Type B pancreatic cell (in vitro differentiated cells): Measurements from ENCODE around the gene GRIP1. TPM values are rescaled to one million over a fixed set of nuclear protein-coding genes. Genes with fewer than 3 reads are reported as not detected.

ENCODE experiments used
- DNase-seq: peaks from one replicate; pipeline ENCODE4 v3.0.0; 2021; ENCODE audit warnings: mixed read lengths; ENCODE audit not compliant: unreplicated experiment; ENCODE audit errors: extremely low spot score
- H3K27ac Mint-ChIP-seq: 2 replicates; pipeline ENCODE4 v1.8.0; 2021; ENCODE audit warnings: mild to moderate bottlenecking, mixed read lengths
- H3K27me3 Mint-ChIP-seq: 2 replicates; pipeline ENCODE4 v1.8.0; 2021; ENCODE audit warnings: mixed read lengths
- H3K36me3 Mint-ChIP-seq: 2 replicates; pipeline ENCODE4 v1.8.0; 2021; ENCODE audit warnings: mixed read lengths
- H3K4me1 Mint-ChIP-seq: one replicate; pipeline ENCODE4 v1.8.0; 2021; ENCODE audit warnings: mixed read lengths; ENCODE audit not compliant: unreplicated experiment
- H3K4me3 Mint-ChIP-seq: 2 replicates; pipeline ENCODE4 v1.8.0; 2021; ENCODE audit warnings: mild to moderate bottlenecking, mixed read lengths
- H3K9me3 Mint-ChIP-seq: 2 replicates; pipeline ENCODE4 v1.8.0; 2021; ENCODE audit warnings: mixed read lengths
- total RNA-seq: library from RNA; stranded (reverse); gene quantifications from 2 replicates; pipeline ENCODE4 v1.2.1, GENCODE V29; 2021; ENCODE audit warnings: low replicate concordance
- TF ChIP-seq, protein P1 (sequence below): fragments of 200-600 bp; sonication (generic); conservative IDR thresholded peaks from 2 replicates; pipeline ENCODE4 v1.5.0; 2021; ENCODE audit warnings: antibody characterized with exemption, mild to moderate bottlenecking

GRIP1 gene
- total RNA-seq, 1 donor from 2014 or later, result 29.0 TPM

DNA sequence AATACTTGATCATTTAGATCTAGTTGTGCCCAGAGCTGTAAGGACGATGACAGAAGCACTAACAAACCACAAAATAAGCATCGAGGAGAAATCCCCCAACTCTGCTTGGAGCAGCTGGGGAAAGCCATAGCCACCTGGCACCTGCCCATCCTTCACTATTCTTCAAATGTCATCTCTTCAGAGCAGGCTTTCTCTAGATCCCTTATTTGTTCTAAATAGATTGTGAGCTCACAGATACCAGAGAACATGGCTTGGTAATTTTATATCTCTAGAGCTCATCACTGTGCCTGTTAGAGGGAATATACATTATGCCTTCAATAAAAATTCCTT is 50.9 kb downstream of the GRIP1 start:
- no peaks in the 10 kb centered on the region for H3K9me3 Mint-ChIP-seq

DNA sequence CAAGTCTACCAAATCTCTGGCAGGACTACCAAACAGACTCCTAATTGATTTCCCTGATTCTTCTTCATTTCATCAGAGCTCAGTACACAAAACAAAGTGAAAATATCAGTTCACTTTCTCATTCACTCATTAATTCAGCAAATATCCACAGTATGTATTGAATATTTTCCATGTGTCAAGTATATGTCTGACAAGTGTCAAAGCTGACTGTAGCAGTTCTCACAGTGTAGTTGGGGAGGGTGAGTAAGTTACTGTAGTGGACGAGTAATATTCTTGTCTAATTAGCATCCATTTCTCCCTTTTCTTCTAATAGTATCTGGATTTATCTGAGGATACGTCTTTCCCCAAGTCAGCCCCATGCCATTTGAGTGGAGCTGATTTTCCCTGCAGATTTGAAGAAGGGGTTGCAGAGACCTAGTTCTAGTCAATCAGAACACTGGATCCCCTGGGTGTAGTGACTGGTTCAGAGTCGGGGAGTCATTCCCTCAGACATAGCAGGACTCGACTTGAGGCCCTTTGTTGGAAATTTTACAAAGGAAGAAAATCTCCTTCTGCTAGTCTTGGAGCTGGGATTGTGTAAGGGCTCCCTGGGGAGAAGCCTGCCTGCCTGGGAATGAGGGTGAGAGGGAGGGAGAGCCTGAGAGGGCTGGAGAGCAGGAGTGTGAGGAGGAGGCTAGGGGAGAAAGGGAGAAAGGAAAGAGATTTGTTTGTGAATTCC is 51.4 kb downstream of the GRIP1 start:
- Mint-ChIP-seq H3K27ac (no peak overlapping the region), H3K27me3 (no peaks in the 10 kb centered on the region), H3K9me3 (no peaks in the 10 kb centered on the region), H3K36me3 (no peaks in the 10 kb centered on the region), H3K4me3 (no peak overlapping the region), H3K4me1 (no peaks in the 10 kb centered on the region)
- TF ChIP-seq, protein P1, sequence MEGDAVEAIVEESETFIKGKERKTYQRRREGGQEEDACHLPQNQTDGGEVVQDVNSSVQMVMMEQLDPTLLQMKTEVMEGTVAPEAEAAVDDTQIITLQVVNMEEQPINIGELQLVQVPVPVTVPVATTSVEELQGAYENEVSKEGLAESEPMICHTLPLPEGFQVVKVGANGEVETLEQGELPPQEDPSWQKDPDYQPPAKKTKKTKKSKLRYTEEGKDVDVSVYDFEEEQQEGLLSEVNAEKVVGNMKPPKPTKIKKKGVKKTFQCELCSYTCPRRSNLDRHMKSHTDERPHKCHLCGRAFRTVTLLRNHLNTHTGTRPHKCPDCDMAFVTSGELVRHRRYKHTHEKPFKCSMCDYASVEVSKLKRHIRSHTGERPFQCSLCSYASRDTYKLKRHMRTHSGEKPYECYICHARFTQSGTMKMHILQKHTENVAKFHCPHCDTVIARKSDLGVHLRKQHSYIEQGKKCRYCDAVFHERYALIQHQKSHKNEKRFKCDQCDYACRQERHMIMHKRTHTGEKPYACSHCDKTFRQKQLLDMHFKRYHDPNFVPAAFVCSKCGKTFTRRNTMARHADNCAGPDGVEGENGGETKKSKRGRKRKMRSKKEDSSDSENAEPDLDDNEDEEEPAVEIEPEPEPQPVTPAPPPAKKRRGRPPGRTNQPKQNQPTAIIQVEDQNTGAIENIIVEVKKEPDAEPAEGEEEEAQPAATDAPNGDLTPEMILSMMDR, result no peak
- no peak for DNase-seq

More for the DNA sequence above, 50.9 kb downstream of the GRIP1 start:
- Mint-ChIP-seq H3K4me3 (no peak overlapping the region), H3K4me1 (no peaks in the 10 kb centered on the region), H3K36me3 (no peaks in the 10 kb centered on the region), H3K27ac (no peak overlapping the region), H3K27me3 (no peaks in the 10 kb centered on the region)
- TF ChIP-seq, protein P1, result no peak
- no peak for DNase-seq

DNA sequence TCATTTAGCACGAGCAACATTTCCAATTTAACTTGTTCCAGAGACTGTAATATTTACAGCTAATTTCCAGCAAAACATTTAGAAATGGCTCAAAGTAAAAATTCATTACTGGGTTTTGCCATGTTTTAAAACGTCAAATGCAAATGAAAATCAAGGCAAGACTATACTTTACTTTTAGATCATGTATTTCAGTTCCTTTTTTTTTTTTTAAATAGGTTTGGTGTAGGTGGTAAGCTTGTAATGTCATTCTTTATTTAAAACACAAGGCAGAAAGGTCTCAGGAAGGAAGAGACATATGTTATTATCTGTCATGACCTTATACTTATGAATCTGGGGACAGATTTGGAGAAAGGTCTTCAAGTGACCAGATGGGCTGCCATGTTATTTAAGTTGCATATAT is 54.1 kb downstream of the GRIP1 start:
- H3K27ac Mint-ChIP-seq, result no peak overlapping the region
- H3K27me3 Mint-ChIP-seq, result no peaks in the 10 kb centered on the region
- H3K4me1 Mint-ChIP-seq, result peaks cover 6% of the 10 kb centered on the region
- no peaks in the 10 kb centered on the region for H3K9me3 Mint-ChIP-seq
- no peak for DNase-seq
- TF ChIP-seq, protein P1, result no peak
- no peak overlapping the region for H3K4me3 Mint-ChIP-seq
- no peaks in the 10 kb centered on the region for H3K36me3 Mint-ChIP-seq

DNA sequence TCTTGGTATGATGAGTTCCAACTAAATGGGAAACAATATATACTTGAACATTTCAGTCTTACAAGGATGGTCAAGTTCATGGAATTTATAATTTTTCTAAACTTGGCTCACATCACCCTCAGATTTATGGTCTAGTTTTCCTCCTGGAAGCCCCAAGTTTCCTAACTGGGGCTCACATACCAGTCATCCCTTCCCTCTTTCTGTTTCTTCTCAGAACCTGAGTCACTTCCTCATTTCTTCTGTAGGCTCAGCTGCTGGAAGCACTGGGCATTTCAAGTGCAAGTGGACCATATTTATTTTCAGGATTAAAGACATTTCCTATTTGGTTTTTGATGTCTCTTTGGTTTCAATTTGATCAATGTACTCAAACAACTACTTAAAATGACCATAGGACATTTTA is 55.4 kb downstream of the GRIP1 start:
- Mint-ChIP-seq H3K4me1 (peaks cover 6% of the 10 kb centered on the region), H3K27me3 (no peaks in the 10 kb centered on the region), H3K4me3 (no peak overlapping the region), H3K27ac (no peak overlapping the region), H3K36me3 (no peaks in the 10 kb centered on the region), H3K9me3 (no peaks in the 10 kb centered on the region)
- TF ChIP-seq, protein P1, result no peak
- DNase-seq, result no peak

DNA sequence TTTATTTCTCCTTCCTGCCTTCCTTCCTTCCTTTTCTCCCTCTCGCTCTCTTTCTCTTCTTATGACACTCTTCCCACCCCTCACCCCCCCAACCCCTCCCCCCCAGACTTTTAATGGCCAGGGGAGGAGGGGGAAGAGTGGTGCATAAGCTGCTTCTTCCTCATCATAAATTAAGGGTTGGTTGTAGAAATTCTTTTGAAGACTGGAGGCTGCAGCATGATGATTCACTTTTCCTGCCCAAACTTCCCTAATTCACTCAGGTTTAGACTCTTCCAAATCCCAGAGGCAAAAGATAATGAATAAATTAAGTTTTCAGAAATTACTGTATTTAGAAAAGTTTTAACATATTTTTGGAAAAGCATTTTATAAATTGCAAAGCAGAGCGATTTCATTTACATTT is 58.2 kb downstream of the GRIP1 start:
- Mint-ChIP-seq H3K4me1 (peaks cover 11% of the 10 kb centered on the region), H3K4me3 (no peak overlapping the region), H3K27ac (no peak overlapping the region), H3K9me3 (no peaks in the 10 kb centered on the region), H3K27me3 (no peaks in the 10 kb centered on the region), H3K36me3 (no peaks in the 10 kb centered on the region)
- DNase-seq, result no peak
- TF ChIP-seq, protein P1, result no peak

DNA sequence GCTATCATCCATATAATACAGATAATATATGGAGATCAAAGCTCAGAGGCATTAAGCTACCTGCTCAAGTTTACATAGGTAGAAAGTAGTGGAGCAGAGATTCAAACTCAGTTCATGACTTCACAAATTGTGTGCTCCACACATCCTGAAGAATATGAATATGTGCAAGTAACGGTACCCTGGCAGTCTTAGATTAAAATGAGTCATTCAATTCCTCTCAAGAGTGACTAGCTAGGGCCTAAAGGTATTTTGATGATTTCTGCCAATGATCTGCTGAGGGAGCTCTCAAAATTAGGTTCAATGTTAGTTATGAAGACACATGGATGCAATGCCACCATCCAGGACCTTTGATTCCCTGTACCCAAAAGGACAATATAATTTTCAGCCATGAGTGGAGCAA is 58.9 kb downstream of the GRIP1 start:
- TF ChIP-seq, protein P1, result no peak
- no peak for DNase-seq
- H3K27me3 Mint-ChIP-seq, result no peaks in the 10 kb centered on the region
- no peak overlapping the region for H3K27ac Mint-ChIP-seq
- H3K36me3 Mint-ChIP-seq, result no peaks in the 10 kb centered on the region
- no peak overlapping the region for H3K4me3 Mint-ChIP-seq
- no peaks in the 10 kb centered on the region for H3K9me3 Mint-ChIP-seq
- peaks cover 11% of the 10 kb centered on the region for H3K4me1 Mint-ChIP-seq
